Astrocyte of the cerebellum (primary cell): ENCODE data around the gene MYBPHL.
A peak's percentile ranks its signal among the peaks of the same experiment; 100 is the strongest.

ENCODE experiments used
- DNase-seq: peaks from one replicate; pipeline ENCODE4 v3.0.0-alpha.2; 2011; ENCODE audit warnings: low read depth
- H3K4me3 ChIP-seq: 2 replicates; pipeline ENCODE4 v1.5.1; 2011; ENCODE audit warnings: mild to moderate bottlenecking, low read depth, low read length, moderate library complexity
- CTCF ChIP-seq: IDR thresholded peaks from 2 replicates; pipeline ENCODE4 v1.5.1; 2012; ENCODE audit warnings: low read length, low read depth, moderate library complexity, mild to moderate bottlenecking; ENCODE audit errors: missing control alignments
- in situ Hi-C: cut with HindIII; loops from 2 replicates; pipeline ENCODE4 v1.10.0; 2017; ENCODE audit warnings: low sequenced_read_pairs

Gene MYBPHL

GRCh38 chr1:109263597-109264378, 43.0 kb downstream of the MYBPHL start:
- TF ChIP-seq CTCF, result peak; percentile 96
- in situ Hi-C loops, result no loop called here
- DNase-seq, result peak; percentile 42
- H3K4me3 ChIP-seq, result no peak overlapping the region

GRCh38 chr1:109263234-109263596, 43.6 kb downstream of the MYBPHL start:
- in situ Hi-C loops, result no loop called here
- no peak for DNase-seq
- no peak for TF ChIP-seq CTCF
- no peak overlapping the region for H3K4me3 ChIP-seq

GRCh38 chr1:109262231-109263055, 44.4 kb downstream of the MYBPHL start:
- in situ Hi-C loops, result no loop called here
- TF ChIP-seq CTCF, result no peak
- H3K4me3 ChIP-seq, result no peak overlapping the region
- no peak for DNase-seq

GRCh38 chr1:109261578-109261977, 45.2 kb downstream of the MYBPHL start:
- no peak for DNase-seq
- in situ Hi-C loops, result no loop called here
- TF ChIP-seq CTCF, result no peak
- no peak overlapping the region for H3K4me3 ChIP-seq

- no peak for DNase-seq
- in situ Hi-C loops, result no loop called here
- no peak overlapping the region for H3K4me3 ChIP-seq
- no peak for TF ChIP-seq CTCF
Measured at GRCh38 chr1:109261006-109261405, 45.8 kb downstream of the MYBPHL start.

- no peak for DNase-seq
- H3K4me3 ChIP-seq, result no peak overlapping the region
- in situ Hi-C loops, result no loop called here
Measured at GRCh38 chr1:109259674-109260557, 46.9 kb downstream of the MYBPHL start.

More at GRCh38 chr1:109259674-109260557, 46.9 kb downstream of the MYBPHL start:
- no peak for TF ChIP-seq CTCF
